Measurements from ENCODE around the gene KREMEN1. TPM values are rescaled to one million over a fixed set of nuclear protein-coding genes. Genes with fewer than 3 reads are reported as not detected.

The KREMEN1 gene
- total and polyA plus RNA-seq, 2 of the 4 experiments (the other 2 are of a cell fraction): 2.9 to 4.6 TPM

GRCh38 chr22:29110946-29111345 is 38.1 kb downstream of the KREMEN1 start:
- no peak overlapping the region for H2BK120ac ChIP-seq (ENCODE audit: low read depth, low read length)
- no peaks in the 10 kb centered on the region for H4K20me1 ChIP-seq (ENCODE audit: insufficient read depth, low read length)
- 0 out of 4 replicates have a peak, but pooled peaks cover 0 to 3% of the 10 kb centered on the region in 2 experiments for H3K79me1 ChIP-seq (ENCODE audit: low read depth in 1 of 2, low read length in 2 of 2)
- peaks cover 15% of the 10 kb centered on the region for H3K9me1 ChIP-seq (ENCODE audit: insufficient read depth, low read length)
- no peak overlapping the region for H3K4ac ChIP-seq (ENCODE audit: low read depth, low read length)
- no peak overlapping the region for H3K4me2 ChIP-seq (ENCODE audit: low read depth, low read length)
- peaks cover 22% of the 10 kb centered on the region for H3K4me1 ChIP-seq (ENCODE audit: control insufficient read depth, insufficient read depth, low read length)
- H3K18ac ChIP-seq (ENCODE audit: low read depth, low read length): no peak overlapping the region
- no peak overlapping the region; the same call in 1 of the 2 replicates for H4K91ac ChIP-seq (ENCODE audit: insufficient read depth, low read depth, low read length)
- no peak overlapping the region for H2AK9ac ChIP-seq (replicated peaks; ENCODE audit: low read depth, low read length, poor library complexity)
- H3K4me3 ChIP-seq (ENCODE audit: insufficient read depth, low read depth, low read length): no peak overlapping the region
- POLR2A ChIA-PET (ENCODE audit: unreplicated experiment): no interaction called here
- no TSS peak for BruUV-seq (replicated peaks)
- DNase-seq (no peak), ATAC-seq (ENCODE audit: low read depth) (no peak)
- no peaks in the 10 kb centered on the region for H3K9me3 ChIP-seq (ENCODE audit: control insufficient read depth, insufficient read depth, low read length)
- H2BK5ac ChIP-seq (ENCODE audit: low read depth, low read length, poor library complexity, severe bottlenecking): no peak overlapping the region
- H2BK15ac ChIP-seq (ENCODE audit: low read depth, low read length): no peak overlapping the region
- TF ChIP-seq MAFK (IDR thresholded peaks at IDR 0.05; ENCODE audit: low read depth, low read length): no peak
- TF ChIP-seq CHD1 (IDR thresholded peaks at IDR 0.05; ENCODE audit: low read depth, low read length): no peak
- no peak for TF ChIP-seq NFE2L2 (IDR thresholded peaks at IDR 0.05; ENCODE audit: low read depth, low read length)
- no peak for TF ChIP-seq RAD21 (IDR thresholded peaks at IDR 0.05; ENCODE audit: low read length)
- no peak for TF ChIP-seq RCOR1 (IDR thresholded peaks at IDR 0.05; ENCODE audit: insufficient replicate concordance, low read length)
- TF ChIP-seq BHLHE40 (IDR thresholded peaks at IDR 0.05; ENCODE audit: low read depth, low read length): no peak
- TF ChIP-seq MAZ (IDR thresholded peaks at IDR 0.05; ENCODE audit: borderline replicate concordance, low read depth, low read length): no peak
- TF ChIP-seq USF2 (IDR thresholded peaks at IDR 0.05; ENCODE audit: low read depth, low read length): no peak
- TF ChIP-seq RFX5 (IDR thresholded peaks at IDR 0.05; ENCODE audit: low read depth, low read length): no peak
- no peak for TF ChIP-seq FOS (IDR thresholded peaks at IDR 0.05; ENCODE audit: low read depth, low read length)
- no peak for TF ChIP-seq CEBPB (IDR thresholded peaks at IDR 0.05; ENCODE audit: low read depth, low read length)
- no peak for TF ChIP-seq MXI1 (IDR thresholded peaks at IDR 0.05; ENCODE audit: borderline replicate concordance, low read depth, low read length)
- no peak for TF ChIP-seq POLR2A (IDR thresholded peaks at IDR 0.05; ENCODE audit: low read depth, low read length)
- TF ChIP-seq SMC3 (IDR thresholded peaks at IDR 0.05; ENCODE audit: low read depth, low read length): no peak
- no peak for TF ChIP-seq CTCF (conservative IDR thresholded peaks at IDR 0.05; ENCODE audit: low read depth, low read length)
- TF ChIP-seq ELK1 (IDR thresholded peaks at IDR 0.05; ENCODE audit: borderline replicate concordance, low read depth, low read length): no peak
- H3K36me3 ChIP-seq (ENCODE audit: control insufficient read depth, insufficient read depth, low read length): no peaks in the 10 kb centered on the region
- H3K27ac ChIP-seq (ENCODE audit: insufficient read depth, low read length): no peak overlapping the region
- H2BK20ac ChIP-seq (ENCODE audit: low read depth, low read length): no peak overlapping the region
- H3K56ac ChIP-seq (ENCODE audit: extremely low read depth, insufficient read depth, low read length): no peak overlapping the region
- dilution Hi-C loops (cut with HindIII; ENCODE audit: low sequenced_read_pairs, unreplicated experiment) (no loop called here), in situ Hi-C loops (cut with MboI; ENCODE audit: low sequenced_read_pairs) (no loop called here), intact Hi-C loops (cut with micrococcal nuclease) (no loop called here)
- no peak overlapping the region for H3K23ac ChIP-seq (ENCODE audit: low read depth, low read length)
- H3K14ac ChIP-seq (replicated peaks; ENCODE audit: low read depth, low read length): no peak overlapping the region
- no peak overlapping the region for H4K5ac ChIP-seq (ENCODE audit: low read depth, low read length)
- H3K27me3 ChIP-seq (ENCODE audit: control insufficient read depth, insufficient read depth, low read length): no peaks in the 10 kb centered on the region
- CTCF ChIA-PET: no interaction called here
- no peak overlapping the region for H2AFZ ChIP-seq (replicated peaks; ENCODE audit: low read length, poor library complexity)
- no CpG with 5 or more reads among the region's 3 CpGs for WGBS, 2 experiments (ENCODE audit: extremely low coverage in 2 of 2, insufficient read length in 1 of 2)
- no peak overlapping the region for H4K8ac ChIP-seq (ENCODE audit: low read depth in 2 of 2, low read length in 2 of 2)
- H2AK5ac ChIP-seq (ENCODE audit: low read depth, low read length): no peak overlapping the region; the same call in 1 of the 2 replicates
- H3K9ac ChIP-seq (ENCODE audit: low read depth, low read length): no peak overlapping the region
